H9 (cell line): ENCODE data around the gene ARHGAP45. TPM values are rescaled to one million over a fixed set of nuclear protein-coding genes. Genes with fewer than 3 reads are reported as not detected.

ENCODE experiments used
- DNase-seq: peaks from one replicate; pipeline ENCODE4 v3.0.0-alpha.2; 2017
- H2AFZ ChIP-seq: one replicate; pipeline ENCODE4 v1.6.1; 2013; ENCODE audit warnings: mild to moderate bottlenecking, low read length, control low read depth, moderate library complexity
- H2AK5ac ChIP-seq: 2 replicates; pipeline ENCODE4 v1.6.1; 2013; ENCODE audit warnings: low read length, control low read depth, mixed read lengths; ENCODE audit not compliant: insufficient read length
- H2BK120ac ChIP-seq: one replicate; pipeline ENCODE4 v1.6.1; 2013; ENCODE audit warnings: low read depth, mild to moderate bottlenecking, low read length, control low read depth, inconsistent platforms; ENCODE audit not compliant: poor library complexity, severe bottlenecking
- H2BK12ac ChIP-seq: 2 replicates; pipeline ENCODE4 v1.6.1; 2013; ENCODE audit warnings: low read length, control low read depth, mixed read lengths, low read depth; ENCODE audit not compliant: insufficient read length
- H2BK15ac ChIP-seq: 2 replicates; pipeline ENCODE4 v1.6.1; 2013; ENCODE audit warnings: low read depth, low read length, control low read depth
- H2BK20ac ChIP-seq: one replicate; pipeline ENCODE4 v1.6.1; 2013; ENCODE audit warnings: low read depth, mild to moderate bottlenecking, low read length, control low read depth, inconsistent platforms; ENCODE audit not compliant: poor library complexity, severe bottlenecking
- H2BK5ac ChIP-seq: 2 replicates; pipeline ENCODE4 v1.6.1; 2013; ENCODE audit warnings: low read length, control low read depth, mixed read lengths; ENCODE audit not compliant: insufficient read length
- H3K14ac ChIP-seq: 2 replicates; pipeline ENCODE4 v1.6.1; 2013; ENCODE audit warnings: low read length, control low read depth; ENCODE audit not compliant: insufficient read depth
- H3K18ac ChIP-seq: 2 replicates; pipeline ENCODE4 v1.6.1; 2013; ENCODE audit warnings: low read depth, mild to moderate bottlenecking, mixed read lengths, low read length, control low read depth; ENCODE audit not compliant: insufficient read length
- H3K23ac ChIP-seq: 2 replicates; pipeline ENCODE4 v1.6.1; 2013; ENCODE audit warnings: low read length, control low read depth, mixed read lengths, low read depth; ENCODE audit not compliant: insufficient read length
- H3K23me2 ChIP-seq: 2 replicates; pipeline ENCODE4 v1.6.1; 2013; ENCODE audit warnings: low read depth, mild to moderate bottlenecking, mixed read lengths, low read length, control low read depth; ENCODE audit not compliant: insufficient read length, poor library complexity, severe bottlenecking
- H3K27ac ChIP-seq: 2 replicates; pipeline ENCODE4 v1.5.1; 2013; ENCODE audit warnings: low read length, control low read depth, mixed read lengths, low read depth; ENCODE audit not compliant: insufficient read length
- H3K27me3 ChIP-seq: 2 replicates; pipeline ENCODE4 v1.6.1; 2013; ENCODE audit warnings: low read length, control low read depth, inconsistent platforms; ENCODE audit not compliant: insufficient read depth
- H3K4ac ChIP-seq: 2 replicates; pipeline ENCODE4 v1.6.1; 2013; ENCODE audit warnings: low read depth, mild to moderate bottlenecking, control low read depth, inconsistent platforms, low read length, moderate library complexity
- H3K4me1 ChIP-seq: 2 replicates; pipeline ENCODE4 v1.6.1; 2013; ENCODE audit warnings: low read length, control low read depth, inconsistent platforms; ENCODE audit not compliant: insufficient read depth
- H3K4me2 ChIP-seq: 2 replicates; pipeline ENCODE4 v1.6.1; 2013; ENCODE audit warnings: low read length, control low read depth, mixed read lengths; ENCODE audit not compliant: insufficient read length, insufficient read depth
- H3K56ac ChIP-seq: 2 replicates; pipeline ENCODE4 v1.6.1; 2013; ENCODE audit warnings: low read depth, mild to moderate bottlenecking, mixed read lengths, low read length, control low read depth; ENCODE audit not compliant: insufficient read length
- H3K79me1 ChIP-seq: 2 replicates; pipeline ENCODE4 v1.6.1; 2013; ENCODE audit warnings: low read depth, mild to moderate bottlenecking, moderate library complexity, low read length, control low read depth, inconsistent platforms; ENCODE audit not compliant: insufficient read depth, poor library complexity, severe bottlenecking
- H3K79me2 ChIP-seq: 2 replicates; pipeline ENCODE4 v1.6.1; 2013; ENCODE audit warnings: low read length, control low read depth, inconsistent platforms; ENCODE audit not compliant: insufficient read depth
- H3K9ac ChIP-seq: 2 replicates; pipeline ENCODE4 v1.6.1; 2013; ENCODE audit warnings: low read length, control low read depth, mixed read lengths; ENCODE audit not compliant: insufficient read length; ENCODE audit errors: extremely low read depth
- H3K9me3 ChIP-seq: one replicate; pipeline ENCODE4 v1.6.1; 2013; ENCODE audit warnings: low read depth, low read length, inconsistent platforms; ENCODE audit not compliant: control insufficient read depth
- H3T11ph ChIP-seq: one replicate; pipeline ENCODE4 v1.6.1; 2013; ENCODE audit warnings: mild to moderate bottlenecking, low read length, control low read depth, inconsistent platforms
- H4K20me1 ChIP-seq: one replicate; pipeline ENCODE4 v1.6.1; 2013; ENCODE audit not compliant: control insufficient read depth, insufficient read length, insufficient read depth
- H4K5ac ChIP-seq: 2 replicates; pipeline ENCODE4 v1.6.1; 2013; ENCODE audit warnings: low read depth, mild to moderate bottlenecking, mixed read lengths, low read length, control low read depth; ENCODE audit not compliant: insufficient read length
- H4K8ac ChIP-seq: replicated peaks from 2 replicates; pipeline ENCODE4 v1.6.1; 2013; ENCODE audit warnings: low read length, control low read depth, mixed read lengths, low read depth; ENCODE audit not compliant: insufficient read length
- H4K91ac ChIP-seq: 2 replicates; pipeline ENCODE4 v1.6.1; 2013; ENCODE audit warnings: low read depth, mild to moderate bottlenecking, moderate library complexity, mixed read lengths, low read length, control low read depth; ENCODE audit not compliant: insufficient read length
- H3K27ac Mint-ChIP-seq, 3 experiments: 2 replicates in 2 of 3; 3 replicates in 1 of 3; pipeline ENCODE4 v1.8.0; 2020 to 2021; ENCODE audit warnings: mixed read lengths in 3 of 3, mild to moderate bottlenecking in 1 of 3, moderate library complexity in 1 of 3
- H3K27me3 Mint-ChIP-seq: 2 replicates; pipeline ENCODE4 v1.8.0; 2021; ENCODE audit warnings: low read depth, mild to moderate bottlenecking, moderate library complexity, mixed read lengths
- H3K36me3 Mint-ChIP-seq, 3 experiments: 2 replicates in 2 of 3; 3 replicates in 1 of 3; pipeline ENCODE4 v1.8.0; 2020 to 2021; ENCODE audit warnings: low read depth in 3 of 3, mixed read lengths in 3 of 3; ENCODE audit not compliant: insufficient read depth in 1 of 3
- H3K4me1 Mint-ChIP-seq, 2 experiments: 2 replicates each; pipeline ENCODE4 v1.8.0; 2020; ENCODE audit warnings: mixed read lengths in 2 of 2
- H3K4me3 Mint-ChIP-seq, 2 experiments: 2 replicates in 1 of 2; 3 replicates in 1 of 2; pipeline ENCODE4 v1.8.0; 2020 to 2021; ENCODE audit warnings: mild to moderate bottlenecking in 2 of 2, mixed read lengths in 2 of 2, moderate library complexity in 1 of 2
- H3K9me3 Mint-ChIP-seq, 2 experiments: 2 replicates in 1 of 2; 3 replicates in 1 of 2; pipeline ENCODE4 v1.8.0; 2020; ENCODE audit warnings: mild to moderate bottlenecking in 2 of 2, mixed read lengths in 2 of 2, moderate library complexity in 1 of 2
- WGBS: extraction: QIAGEN DNeasy Blood & Tissue Kit; methylation state at CpG from one replicate; pipeline ENCODE4 v1.1.7; 2013; ENCODE audit warnings: missing lambda C conversion rate, low lambda C conversion rate, mixed read lengths; ENCODE audit not compliant: insufficient read length; ENCODE audit errors: extremely low coverage; 5-methylcytosine and 5-hydroxymethylcytosine counted together
- total RNA-seq: library from RNA; stranded (reverse); gene quantifications from 2 replicates; pipeline ENCODE4 v1.2.1, GENCODE V29; 2021
- TF ChIP-seq, protein P1 (sequence below): fragments of 200-600 bp; sonication (generic); conservative IDR thresholded peaks from 3 replicates; pipeline ENCODE4 v1.8.0; 2021; ENCODE audit warnings: antibody characterized with exemption, mild to moderate bottlenecking

ARHGAP45 gene
- total RNA-seq, 1 experiment from 2014 or later: 39.8 TPM

DNA sequence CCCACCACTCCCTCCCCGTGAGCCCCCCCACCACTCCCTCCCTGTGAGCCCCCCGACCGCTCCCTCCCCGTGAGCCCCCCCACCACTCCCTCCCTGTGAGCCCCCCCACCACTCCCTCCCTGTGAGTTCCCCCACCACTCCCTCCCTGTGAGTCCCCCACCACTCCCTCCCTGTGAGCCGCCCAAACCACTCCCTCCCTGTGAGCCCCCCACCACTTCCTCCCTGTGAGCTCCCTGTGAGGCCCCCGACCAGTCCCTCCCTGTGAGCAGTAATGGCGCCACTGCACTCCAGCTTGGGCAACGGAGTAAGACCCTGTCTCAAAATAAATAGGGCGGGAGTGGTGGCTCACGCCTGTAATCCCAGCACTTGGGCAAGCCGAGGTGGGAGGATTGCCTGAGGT lies 17.2 kb upstream of the ARHGAP45 start:
- H3K9ac ChIP-seq: no peak overlapping the region
- no peaks in the 10 kb centered on the region for H3K27me3 ChIP-seq
- H2BK20ac ChIP-seq: no peak overlapping the region
- H3K79me1 ChIP-seq: no peaks in the 10 kb centered on the region
- H2BK5ac ChIP-seq: no peak overlapping the region
- TF ChIP-seq, protein P1, sequence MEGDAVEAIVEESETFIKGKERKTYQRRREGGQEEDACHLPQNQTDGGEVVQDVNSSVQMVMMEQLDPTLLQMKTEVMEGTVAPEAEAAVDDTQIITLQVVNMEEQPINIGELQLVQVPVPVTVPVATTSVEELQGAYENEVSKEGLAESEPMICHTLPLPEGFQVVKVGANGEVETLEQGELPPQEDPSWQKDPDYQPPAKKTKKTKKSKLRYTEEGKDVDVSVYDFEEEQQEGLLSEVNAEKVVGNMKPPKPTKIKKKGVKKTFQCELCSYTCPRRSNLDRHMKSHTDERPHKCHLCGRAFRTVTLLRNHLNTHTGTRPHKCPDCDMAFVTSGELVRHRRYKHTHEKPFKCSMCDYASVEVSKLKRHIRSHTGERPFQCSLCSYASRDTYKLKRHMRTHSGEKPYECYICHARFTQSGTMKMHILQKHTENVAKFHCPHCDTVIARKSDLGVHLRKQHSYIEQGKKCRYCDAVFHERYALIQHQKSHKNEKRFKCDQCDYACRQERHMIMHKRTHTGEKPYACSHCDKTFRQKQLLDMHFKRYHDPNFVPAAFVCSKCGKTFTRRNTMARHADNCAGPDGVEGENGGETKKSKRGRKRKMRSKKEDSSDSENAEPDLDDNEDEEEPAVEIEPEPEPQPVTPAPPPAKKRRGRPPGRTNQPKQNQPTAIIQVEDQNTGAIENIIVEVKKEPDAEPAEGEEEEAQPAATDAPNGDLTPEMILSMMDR: no peak
- no peak overlapping the region for H3K14ac ChIP-seq
- H3K9me3 Mint-ChIP-seq: no peaks in the 10 kb centered on the region
- H3K23me2 ChIP-seq: no peaks in the 10 kb centered on the region
- WGBS: no CpG with 5 or more reads among the region's 11 CpGs
- no peak overlapping the region for H2BK120ac ChIP-seq
- H2AFZ ChIP-seq: no peak overlapping the region
- H3K79me2 ChIP-seq: no peaks in the 10 kb centered on the region
- H4K5ac ChIP-seq: no peak overlapping the region
- H3K27me3 Mint-ChIP-seq: no peaks in the 10 kb centered on the region
- no peak for DNase-seq
- H3T11ph ChIP-seq: no peak overlapping the region
- H4K20me1 ChIP-seq: no peaks in the 10 kb centered on the region
- H3K18ac ChIP-seq: no peak overlapping the region
- H3K27ac ChIP-seq: no peak overlapping the region
- no peak overlapping the region for H2AK5ac ChIP-seq
- H3K23ac ChIP-seq: no peak overlapping the region
- no peaks in the 10 kb centered on the region for H3K4me1 ChIP-seq
- H2BK12ac ChIP-seq: no peak overlapping the region
- no peak overlapping the region for H3K4me3 Mint-ChIP-seq
- H3K36me3 Mint-ChIP-seq: peaks cover 0 to 4% (median 2%) of the 10 kb centered on the region in 3 experiments; a peak in 2 of 7 replicates
- H3K27ac Mint-ChIP-seq: no peak overlapping the region
- H3K4me1 Mint-ChIP-seq: peaks cover 2 to 15% of the 10 kb centered on the region in 2 experiments; a peak in 3 of 4 replicates
- no peak overlapping the region for H3K4ac ChIP-seq
- H4K8ac ChIP-seq: no peak overlapping the region
- H2BK15ac ChIP-seq: no peak overlapping the region
- no peak overlapping the region for H3K56ac ChIP-seq
- no peak overlapping the region for H3K4me2 ChIP-seq
- H3K9me3 ChIP-seq: no peaks in the 10 kb centered on the region
- no peak overlapping the region for H4K91ac ChIP-seq
